DOHH2 (cell line): ENCODE results near the gene FAIM2.

Experiments
- H3F3A ChIP-seq: fragments of 200-600 bp; sonication (generic), shearing (Covaris generic); 2 replicates; pipeline ENCODE4 v1.6.0; 2016; ENCODE audit warnings: antibody characterized with exemption, mild to moderate bottlenecking; ENCODE audit not compliant: control insufficient read depth, insufficient read depth
- H3K27ac ChIP-seq: fragments of 200-600 bp; sonication (generic); 2 replicates; pipeline ENCODE4 v1.5.1; 2014; ENCODE audit warnings: low read depth, mild to moderate bottlenecking, low read length, moderate library complexity
- H3K27me3 ChIP-seq: fragments of 200-600 bp; sonication (generic); 2 replicates; pipeline ENCODE4 v1.6.1; 2014; ENCODE audit warnings: mild to moderate bottlenecking, low read length, mixed read lengths; ENCODE audit not compliant: control insufficient read depth
- H3K36me3 ChIP-seq: fragments of 200-600 bp; sonication (generic); 2 replicates; pipeline ENCODE4 v1.6.1; 2014; ENCODE audit warnings: mild to moderate bottlenecking, low read length, moderate library complexity, mixed read lengths; ENCODE audit not compliant: control insufficient read depth
- H3K4me1 ChIP-seq: fragments of 200-600 bp; sonication (generic); 2 replicates; pipeline ENCODE4 v1.6.1; 2014; ENCODE audit warnings: mild to moderate bottlenecking, low read length, mixed read lengths; ENCODE audit not compliant: control insufficient read depth
- H3K4me2 ChIP-seq: fragments of 200-600 bp; sonication (generic); 2 replicates; pipeline ENCODE4 v1.6.0; 2014; ENCODE audit warnings: mild to moderate bottlenecking, low read length, moderate library complexity
- H3K4me3 ChIP-seq: fragments of 200-600 bp; sonication (generic); 2 replicates; pipeline ENCODE4 v1.5.1; 2014; ENCODE audit warnings: mild to moderate bottlenecking, low read length, mixed read lengths
- H3K79me2 ChIP-seq: fragments of 200-600 bp; sonication (generic); 2 replicates; pipeline ENCODE4 v1.6.1; 2014; ENCODE audit warnings: mild to moderate bottlenecking, low read length, mixed read lengths; ENCODE audit not compliant: control insufficient read depth
- H3K9me2 ChIP-seq: fragments of 200-600 bp; sonication (generic); replicated peaks from 2 replicates; pipeline ENCODE4 v1.6.1; 2014; ENCODE audit warnings: mild to moderate bottlenecking, low read length, mixed read lengths; ENCODE audit not compliant: control insufficient read depth
- H3K9me3 ChIP-seq: fragments of 200-600 bp; sonication (generic); 2 replicates; pipeline ENCODE4 v1.6.1; 2014; ENCODE audit warnings: antibody characterized with exemption, low read length, mixed read lengths; ENCODE audit not compliant: control insufficient read depth, insufficient read depth
- H4K20me1 ChIP-seq: fragments of 200-600 bp; sonication (generic); 2 replicates; pipeline ENCODE4 v1.6.0; 2014; ENCODE audit warnings: low read depth, mild to moderate bottlenecking, antibody characterized with exemption, low read length, moderate library complexity; ENCODE audit not compliant: control insufficient read depth, insufficient read depth
- CTCF ChIP-seq: fragments of 200-600 bp; sonication (generic); IDR thresholded peaks from one replicate; pipeline ENCODE4 v1.5.1; 2014; ENCODE audit warnings: antibody characterized with exemption, mild to moderate bottlenecking, low read depth, low read length; ENCODE audit not compliant: poor library complexity, severe bottlenecking
- EZH2phosphoT487 ChIP-seq: fragments of 200-600 bp; sonication (generic); IDR thresholded peaks from 2 replicates; pipeline ENCODE4 v1.6.1; 2017; ENCODE audit warnings: borderline replicate concordance, mild to moderate bottlenecking, antibody characterized with exemption, low read length, moderate library complexity, mixed read lengths

The FAIM2 gene

GRCh38 chr12:49921936-49922335 lies 18.2 kb upstream of the FAIM2 start:
- no peaks in the 10 kb centered on the region for H3F3A ChIP-seq
- H3K9me2 ChIP-seq: no peaks in the 10 kb centered on the region
- no peak overlapping the region for H3K27ac ChIP-seq
- no peaks in the 10 kb centered on the region for H3K9me3 ChIP-seq
- H3K79me2 ChIP-seq: no peaks in the 10 kb centered on the region
- no peaks in the 10 kb centered on the region for H3K4me1 ChIP-seq
- TF ChIP-seq EZH2phosphoT487 (no peak), CTCF (no peak)
- H3K4me2 ChIP-seq: no peak overlapping the region
- H3K27me3 ChIP-seq: peaks cover 16% of the 10 kb centered on the region
- H4K20me1 ChIP-seq: no peaks in the 10 kb centered on the region
- no peaks in the 10 kb centered on the region for H3K36me3 ChIP-seq
- no peak overlapping the region for H3K4me3 ChIP-seq

- Histone ChIP-seq H3K27ac (no peak overlapping the region), H4K20me1 (no peaks in the 10 kb centered on the region), H3K27me3 (peaks cover 16% of the 10 kb centered on the region), H3K4me1 (no peaks in the 10 kb centered on the region), H3K4me3 (no peak overlapping the region), H3F3A (no peaks in the 10 kb centered on the region), H3K9me2 (no peaks in the 10 kb centered on the region), H3K79me2 (no peaks in the 10 kb centered on the region), H3K36me3 (no peaks in the 10 kb centered on the region), H3K9me3 (no peaks in the 10 kb centered on the region), H3K4me2 (no peak overlapping the region)
- TF ChIP-seq CTCF: no peak
- TF ChIP-seq EZH2phosphoT487: no peak
These were observed 17.6 kb upstream of the FAIM2 start for GRCh38 chr12:49921299-49921698.

GRCh38 chr12:49920915-49921286 lies 17.2 kb upstream of the FAIM2 start:
- Histone ChIP-seq H3K4me2 (no peak overlapping the region), H3K9me2 (no peaks in the 10 kb centered on the region), H3F3A (no peaks in the 10 kb centered on the region), H3K4me3 (no peak overlapping the region), H3K36me3 (no peaks in the 10 kb centered on the region), H3K9me3 (no peaks in the 10 kb centered on the region), H3K27ac (no peak overlapping the region), H4K20me1 (no peaks in the 10 kb centered on the region), H3K79me2 (no peaks in the 10 kb centered on the region), H3K27me3 (peaks cover 16% of the 10 kb centered on the region), H3K4me1 (no peaks in the 10 kb centered on the region)
- TF ChIP-seq EZH2phosphoT487: no peak

- Histone ChIP-seq H3K36me3 (no peaks in the 10 kb centered on the region), H3F3A (no peaks in the 10 kb centered on the region), H3K4me3 (no peak overlapping the region), H3K79me2 (no peaks in the 10 kb centered on the region), H4K20me1 (no peaks in the 10 kb centered on the region), H3K9me2 (no peaks in the 10 kb centered on the region), H3K9me3 (no peaks in the 10 kb centered on the region), H3K4me2 (no peak overlapping the region), H3K4me1 (no peaks in the 10 kb centered on the region), H3K27ac (no peak overlapping the region), H3K27me3 (peaks cover 16% of the 10 kb centered on the region)
- no peak for TF ChIP-seq EZH2phosphoT487
- TF ChIP-seq CTCF: no peak
These were observed 16.7 kb upstream of the FAIM2 start for GRCh38 chr12:49920241-49920914.
